Testis (tissue), 3 donors: ENCODE results near the gene TTC39B. TPM values are rescaled to one million over a fixed set of nuclear protein-coding genes. Genes with fewer than 3 reads are reported as not detected.

Experiments
- DNase-seq: peaks from one replicate; pipeline ENCODE4 v3.0.0-alpha.2; 2019
- H3K27ac ChIP-seq, 2 donors: fragments of 200-600 bp; sonication (generic); one replicate each; pipeline ENCODE4 v1.5.1; 2019
- H3K27me3 ChIP-seq: fragments of 200-600 bp; sonication (generic); one replicate; pipeline ENCODE4 v1.5.1; 2019
- H3K36me3 ChIP-seq: fragments of 200-600 bp; sonication (generic); one replicate; pipeline ENCODE4 v1.5.1; 2017; ENCODE audit warnings: low read depth; ENCODE audit errors: missing control alignments
- H3K4me1 ChIP-seq: fragments of 200-600 bp; sonication (generic); one replicate; pipeline ENCODE4 v1.5.1; 2019
- H3K4me3 ChIP-seq, 2 donors: fragments of 200-600 bp; sonication (generic); one replicate each; pipeline ENCODE4 v1.5.1; 2017 to 2019
- H3K9me3 ChIP-seq: fragments of 200-600 bp; sonication (generic); one replicate; pipeline ENCODE4 v1.5.1; 2017
- CTCF ChIP-seq, 3 experiments: fragments of 450-650 bp in 2 of 3; fragments of 200-600 bp in 1 of 3; sonication (generic) in 1 of 3; IDR thresholded peaks; one replicate each; pipeline ENCODE4 v1.5.1; 2016 to 2019; ENCODE audit warnings: antibody characterized with exemption in 3 of 3, mild to moderate bottlenecking in 2 of 3, moderate library complexity in 1 of 3
- POLR2A ChIP-seq: fragments of 450-650 bp; IDR thresholded peaks from one replicate; pipeline ENCODE4 v1.6.1; 2017; ENCODE audit warnings: antibody characterized with exemption, mild to moderate bottlenecking, moderate library complexity
- WGBS, 2 donors: methylation state at CpG; one replicate each; pipeline ENCODE4 v1.1.5; 2018; 5-methylcytosine and 5-hydroxymethylcytosine counted together
- intact Hi-C: fragments of 100-400 bp; cut with DNase I; formaldehyde crosslinking; loops from one replicate; pipeline ENCODE4 v1.15.1; 2023; ENCODE audit warnings: low total_unique reads
- polyA plus RNA-seq: library from polyadenylated mRNA; stranded (reverse); fragments of 350-450 nt; fragmentation: Illumina TruSeq; extraction: RNeasy Lipid Tissue Mini Kit (QIAGEN cat#74804); gene quantifications from one replicate; pipeline ENCODE4 v1.2.3, GENCODE V29; 2014; ENCODE audit warnings: low read depth, low replicate concordance; ENCODE audit not compliant: insufficient read depth
- total RNA-seq, 2 donors: library from RNA; depleted of rRNA; stranded (reverse); fragments of >200 nt; gene quantifications; one replicate each; pipeline ENCODE4 v1.2.3, GENCODE V29; 2016

Gene TTC39B
- total and polyA plus RNA-seq, 3 donors from 2014 or later = 5.7 to 8.9 (median 8.5) TPM

DNA sequence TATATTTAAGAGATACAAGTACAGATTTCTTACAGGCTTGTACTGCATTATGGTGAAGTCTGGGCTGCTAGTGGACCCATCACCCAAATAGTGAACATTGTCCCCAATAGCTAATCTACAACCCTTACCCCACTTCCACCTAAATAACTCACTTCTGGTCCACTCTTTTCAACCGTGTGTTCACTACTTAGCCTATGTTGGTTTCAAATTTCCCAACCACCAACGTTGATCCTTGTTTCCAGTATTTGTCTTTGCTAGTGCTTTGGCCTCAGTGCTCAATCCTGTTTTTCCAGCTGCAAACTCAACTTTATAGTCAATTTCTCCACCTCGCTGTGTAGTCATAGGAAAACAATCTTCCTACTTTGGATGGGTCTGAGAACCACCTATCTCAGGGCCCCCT, 45.3 kb upstream of the TTC39B start:
- TF ChIP-seq CTCF (IDR thresholded peaks at IDR 0.05) = no peak
- TF ChIP-seq POLR2A = no peak
- Histone ChIP-seq H3K4me3 (no peak overlapping the region), H3K36me3 (no peaks in the 10 kb centered on the region), H3K4me1 (no peaks in the 10 kb centered on the region), H3K27me3 (no peaks in the 10 kb centered on the region), H3K9me3 (no peaks in the 10 kb centered on the region), H3K27ac (no peak overlapping the region)
- WGBS, 2 donors = 52 to 87% methylated on average over 2 to 3 of the region's 3 CpGs
- DNase-seq = no peak
- intact Hi-C loops = no loop called here

GRCh38 chr9:15349892-15350761, 43.1 kb upstream of the TTC39B start:
- TF ChIP-seq CTCF (IDR thresholded peaks at IDR 0.05) (no peak), POLR2A (no peak)
- no peak overlapping the region for H3K27ac ChIP-seq
- no peaks in the 10 kb centered on the region for H3K36me3 ChIP-seq
- DNase-seq = no peak
- no peaks in the 10 kb centered on the region for H3K4me1 ChIP-seq
- H3K9me3 ChIP-seq = no peaks in the 10 kb centered on the region
- WGBS, 2 donors = 77 to 82% methylated on average over 7 of the region's 7 CpGs
- intact Hi-C loops = no loop called here
- H3K27me3 ChIP-seq = no peaks in the 10 kb centered on the region
- no peak overlapping the region for H3K4me3 ChIP-seq

- Histone ChIP-seq H3K4me1 (no peaks in the 10 kb centered on the region), H3K27me3 (no peaks in the 10 kb centered on the region), H3K36me3 (no peaks in the 10 kb centered on the region), H3K9me3 (no peaks in the 10 kb centered on the region), H3K27ac (no peak overlapping the region), H3K4me3 (no peak overlapping the region)
- WGBS, 2 donors = 0 to 59% methylated on average over 1 of the region's 1 CpG
- no peak for TF ChIP-seq POLR2A
- no peak for DNase-seq
- intact Hi-C loops = no loop called here
Measured at GRCh38 chr9:15346837-15347236, 39.8 kb upstream of the TTC39B start.

GRCh38 chr9:15344191-15344590, 37.2 kb upstream of the TTC39B start:
- Histone ChIP-seq H3K27me3 (no peaks in the 10 kb centered on the region), H3K9me3 (no peaks in the 10 kb centered on the region), H3K36me3 (no peaks in the 10 kb centered on the region), H3K27ac (no peak overlapping the region), H3K4me1 (no peaks in the 10 kb centered on the region), H3K4me3 (no peak overlapping the region)
- TF ChIP-seq CTCF (IDR thresholded peaks at IDR 0.05) (no peak), POLR2A (no peak)
- 100% methylated on average over 2 of the region's 2 CpGs for WGBS, 2 donors
- intact Hi-C loops = no loop called here
- DNase-seq = no peak

- H3K36me3 ChIP-seq = no peaks in the 10 kb centered on the region
- H3K4me1 ChIP-seq = no peaks in the 10 kb centered on the region
- no peak overlapping the region for H3K27ac ChIP-seq
- 48 to 60% methylated on average over 4 of the region's 4 CpGs for WGBS, 2 donors
- H3K9me3 ChIP-seq = no peaks in the 10 kb centered on the region
- H3K27me3 ChIP-seq = no peaks in the 10 kb centered on the region
- no peak overlapping the region for H3K4me3 ChIP-seq
- no peak for DNase-seq
- intact Hi-C loops = no loop called here
- TF ChIP-seq POLR2A (no peak), CTCF (IDR thresholded peaks at IDR 0.05) (no peak)
Measured at GRCh38 chr9:15333376-15333881, 26.4 kb upstream of the TTC39B start.
